Hematopoietic multipotent progenitor cell treated with erythropoietin and hydrocortisone succinate and interleukin-3 and kit ligand, for 6 days (in vitro differentiated cells): ENCODE measurements around the gene SNRPD3.
A peak's percentile ranks its signal among the peaks of the same experiment; 100 is the strongest.
"Not testable (repeated sequence)": the region's sequence is repeated elsewhere in the genome, so short reads cannot be mapped to it uniquely, and the experiment has no call there.

Experiments used
- DNase-seq: peaks from one replicate; pipeline ENCODE4 v3.0.0-alpha.2; 2015

The SNRPD3 gene

DNA sequence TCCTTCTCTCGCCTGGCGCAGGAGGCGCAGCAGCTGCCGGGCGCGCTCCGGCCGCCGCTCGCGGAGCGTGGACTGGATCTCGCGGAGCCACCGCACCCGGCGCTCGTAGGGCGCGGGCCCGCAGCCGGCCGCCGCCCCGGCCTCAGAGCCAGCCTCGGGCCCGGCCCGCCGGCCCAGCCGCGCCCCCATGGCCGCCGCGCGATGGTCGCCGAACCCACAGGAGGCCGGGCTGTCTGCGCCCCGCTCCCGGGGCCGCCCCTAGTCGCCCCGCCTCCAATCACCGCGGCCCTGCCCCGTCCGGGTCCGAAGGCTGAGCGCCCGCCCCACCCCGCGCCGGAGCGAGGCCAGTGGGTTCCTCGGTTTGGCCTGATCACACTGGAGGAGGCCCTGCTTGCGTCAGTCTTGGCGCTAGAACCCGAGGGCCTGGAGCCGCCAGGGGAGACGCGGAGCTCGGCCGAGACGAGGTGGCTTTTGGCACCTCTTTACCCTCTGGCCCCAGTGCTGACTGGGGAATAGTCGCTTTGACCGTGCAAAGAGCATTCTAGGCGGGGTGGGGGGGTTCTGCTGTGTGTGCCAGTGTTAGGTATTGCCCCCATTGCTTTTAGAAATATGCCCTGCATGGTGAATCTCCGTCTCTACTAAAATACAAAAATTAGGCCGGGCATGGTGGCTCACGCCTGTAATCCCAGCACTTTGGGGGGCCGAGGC is 37.2 kb downstream of the SNRPD3 start, which contains the start of gene LRRC75B:
Gene LRRC75B, minus strand, starts transcription at position 223 of the 708 bp plus-strand sequence. Its CDS starts 34 bp downstream, at position 189.
- DNase-seq, result peak; percentile 92

DNA sequence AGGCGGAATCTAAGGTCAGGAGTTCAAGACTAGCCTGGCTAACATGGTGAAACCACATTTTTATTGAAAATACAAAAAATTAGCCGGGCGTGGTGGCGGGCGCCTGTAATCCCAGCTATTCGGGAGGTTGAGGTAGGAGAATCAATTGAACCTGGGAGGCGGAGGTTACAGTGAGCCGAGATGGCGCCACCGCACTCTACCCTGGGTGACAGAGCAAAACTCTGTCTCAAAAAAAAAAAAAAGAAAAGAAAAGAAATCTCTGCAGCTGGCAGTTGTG is 37.7 kb downstream of the SNRPD3 start:
- not testable (repeated sequence) for DNase-seq

- no peak for DNase-seq
Observed at GRCh38 chr22:24593836-24594568, 38.2 kb downstream of the SNRPD3 start.

- no peak for DNase-seq
Observed at GRCh38 chr22:24594569-24595120, 38.8 kb downstream of the SNRPD3 start.

- DNase-seq, result no peak
Observed at GRCh38 chr22:24595228-24595627, 39.4 kb downstream of the SNRPD3 start.

DNA sequence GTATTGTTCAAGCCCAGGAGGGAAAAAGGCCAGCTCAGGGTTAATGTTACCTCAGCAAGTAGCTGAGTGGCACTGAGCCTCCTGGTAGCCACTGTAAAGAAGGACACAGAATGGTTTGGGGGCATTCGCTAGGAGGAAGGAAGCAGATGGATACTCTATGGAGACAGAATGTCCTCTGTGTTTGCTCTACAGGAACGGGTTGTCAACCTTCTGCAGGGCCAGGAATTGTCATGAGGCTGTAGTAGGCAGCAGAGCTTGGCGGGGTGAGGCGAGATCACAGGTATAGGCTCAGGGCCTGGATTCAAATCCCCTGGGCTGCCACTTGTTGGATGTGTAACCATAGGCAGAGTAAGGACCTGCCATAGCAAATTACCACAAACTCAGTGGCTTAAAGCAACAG is 40.1 kb downstream of the SNRPD3 start:
- DNase-seq, result no peak

GRCh38 chr22:24597076-24597475 is 41.3 kb downstream of the SNRPD3 start:
- DNase-seq, result not testable (repeated sequence)

DNA sequence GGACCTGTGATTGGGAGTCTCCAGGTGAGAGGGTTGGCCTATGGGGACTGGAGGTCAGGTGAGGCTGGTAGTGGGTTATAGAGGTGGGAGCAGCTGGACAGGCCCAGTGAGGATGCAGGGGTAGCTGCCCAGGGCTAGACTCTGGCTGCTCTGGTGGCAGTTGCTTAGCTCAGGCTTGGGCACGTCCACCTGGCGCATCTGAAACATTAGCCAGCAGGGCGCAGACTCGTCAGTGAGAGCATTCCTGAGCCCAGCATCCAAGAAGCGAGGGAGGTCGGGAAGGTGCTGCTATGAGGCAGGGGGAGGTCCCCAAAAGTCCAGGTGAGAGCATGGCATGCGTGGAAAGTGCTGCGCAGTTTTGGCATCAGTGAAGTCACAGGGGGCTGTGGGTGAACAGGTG is 43.7 kb downstream of the SNRPD3 start:
- no peak for DNase-seq

GRCh38 chr22:24599958-24600715 is 44.3 kb downstream of the SNRPD3 start:
- peak; percentile 86 for DNase-seq

- peak; percentile 95 for DNase-seq
Observed at GRCh38 chr22:24601217-24602104, 45.7 kb downstream of the SNRPD3 start.

GRCh38 chr22:24602105-24602749 is 46.4 kb downstream of the SNRPD3 start:
- DNase-seq, result not testable (repeated sequence)

DNA sequence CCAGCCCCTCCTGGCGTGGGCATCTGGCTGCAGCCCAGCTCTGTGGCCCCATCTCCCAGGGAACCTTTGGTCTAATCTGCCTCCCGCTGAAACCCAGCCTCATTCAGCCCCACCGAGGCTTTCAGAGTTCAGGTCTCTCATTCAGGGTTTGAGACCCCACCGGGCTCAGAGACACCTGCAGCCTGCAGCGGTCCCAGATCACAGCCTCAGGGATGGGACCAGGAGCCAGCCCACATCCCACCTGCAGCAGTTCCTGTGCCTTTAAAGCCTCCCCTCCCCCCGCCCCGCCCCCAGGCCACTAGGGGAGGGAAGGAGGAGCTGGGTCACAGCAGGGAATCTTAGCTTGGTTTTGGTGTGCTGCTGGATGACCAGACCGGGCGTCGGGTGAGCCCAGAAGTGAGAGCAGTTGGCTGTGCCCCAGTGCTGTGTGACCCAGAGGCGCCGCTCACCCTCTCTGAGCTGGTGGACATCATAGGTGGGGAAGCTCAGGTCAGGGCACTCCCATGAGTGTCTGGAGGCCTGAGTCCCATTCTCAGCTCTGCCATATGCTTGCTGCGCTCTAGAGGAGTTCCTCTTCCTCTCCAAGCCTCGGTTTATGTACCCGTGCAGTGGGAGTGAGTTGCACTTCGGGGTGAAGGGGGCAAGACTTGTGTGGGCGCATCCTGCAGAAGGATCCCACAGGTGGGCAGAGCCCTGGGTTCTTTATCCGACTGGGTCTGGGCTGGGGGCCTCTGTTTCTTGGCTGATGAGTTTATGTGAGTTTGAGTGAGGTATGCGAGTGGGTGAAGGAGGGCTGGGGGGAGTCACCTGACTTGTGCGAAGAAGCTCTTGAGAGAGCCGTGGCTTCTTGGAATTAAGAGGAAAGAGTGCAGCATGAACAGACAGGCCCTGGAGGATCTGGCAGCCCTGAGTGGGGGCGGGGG is 47.3 kb downstream of the SNRPD3 start, which contains the start of gene GGT1:
Gene GGT1, plus strand, starts transcription at position 347 of the 923 bp plus-strand sequence. CDS start 7,889 bp downstream, outside the sequence.
- DNase-seq, result peak; percentile 47

DNA sequence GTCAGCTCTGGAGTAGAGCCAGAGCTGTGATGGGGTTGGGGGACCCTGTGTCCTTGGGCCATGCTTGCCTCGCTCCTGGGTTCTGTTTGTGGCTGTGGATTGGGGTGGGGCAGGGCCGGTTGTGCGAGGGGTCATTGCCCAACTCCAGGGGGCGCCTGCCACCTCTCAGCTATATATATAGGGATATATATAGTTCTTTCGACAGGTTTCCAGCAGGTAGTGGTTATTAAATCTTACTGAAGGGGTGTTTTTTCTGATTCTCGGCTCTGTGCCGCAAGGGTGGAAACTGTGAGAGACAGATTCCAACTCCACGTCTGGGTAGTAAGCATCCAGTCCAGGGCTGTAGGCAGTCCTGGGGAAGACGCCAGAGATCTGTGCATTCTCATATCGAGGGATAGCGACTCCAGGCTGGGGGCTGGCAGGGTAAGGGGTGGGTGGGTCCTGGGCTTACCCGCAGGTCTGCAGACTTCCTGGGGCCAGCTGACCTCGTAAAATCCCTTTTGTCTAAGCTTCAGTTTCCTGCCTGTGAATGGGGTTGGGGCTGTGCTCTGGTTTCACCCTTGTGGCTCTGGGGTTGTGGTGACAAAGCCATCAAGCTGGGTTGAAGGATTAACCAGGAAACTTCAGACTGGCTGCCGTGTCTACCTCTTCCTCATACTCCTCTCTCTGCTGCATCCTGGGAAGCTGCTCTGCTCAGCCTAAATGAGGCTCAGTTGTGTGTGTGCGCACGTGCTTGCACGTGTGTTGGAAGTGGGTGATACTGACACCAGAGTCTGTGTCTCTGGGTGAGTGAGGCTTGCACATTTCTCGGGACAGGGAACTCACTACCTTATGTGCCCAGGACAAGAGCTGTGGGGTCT is 48.2 kb downstream of the SNRPD3 start:
- DNase-seq, result peak; percentile 63

DNA sequence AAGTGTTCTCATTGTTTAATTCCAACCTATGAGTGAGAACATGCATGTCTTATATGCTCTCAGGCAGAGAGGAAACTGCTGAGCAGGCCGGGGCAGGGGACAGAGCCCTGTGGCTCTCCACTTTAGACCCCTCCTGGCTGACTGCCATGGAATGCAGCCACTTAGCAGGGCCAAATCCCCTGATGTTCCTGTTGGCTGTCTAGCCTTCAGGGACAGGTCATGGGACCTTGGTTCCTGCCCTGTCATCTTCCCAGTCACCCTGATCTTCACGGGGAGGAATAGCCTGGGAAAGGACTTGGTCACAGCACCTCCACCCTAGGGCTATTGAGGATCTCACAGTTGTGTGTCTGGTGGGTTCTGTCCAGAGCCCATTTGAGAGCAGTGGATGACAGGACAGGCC is 50.5 kb downstream of the SNRPD3 start:
- DNase-seq, result not testable (repeated sequence)

- peak; percentile 77 for DNase-seq
Observed at GRCh38 chr22:24607429-24607983, 51.7 kb downstream of the SNRPD3 start.

DNA sequence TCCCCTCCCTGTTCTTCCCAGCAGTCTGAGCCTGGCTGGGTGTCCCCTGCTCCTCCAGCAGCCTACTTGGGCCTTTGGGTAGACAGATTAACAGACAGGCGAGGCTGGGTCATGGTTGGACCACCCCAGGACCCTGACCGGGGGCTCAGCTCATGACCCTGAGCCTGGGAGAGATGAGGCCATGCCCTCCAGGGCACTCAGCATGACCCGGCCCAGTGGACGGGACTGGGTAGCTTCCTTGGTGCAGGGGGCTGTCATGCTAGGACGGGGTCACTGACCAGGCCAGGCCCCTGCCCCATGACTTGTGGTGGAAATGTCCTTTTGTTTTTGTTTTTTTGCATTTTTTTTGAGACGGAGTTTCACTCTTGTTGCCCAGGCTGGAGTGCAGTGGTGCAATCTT is 52.5 kb downstream of the SNRPD3 start:
- DNase-seq, result not testable (repeated sequence)

GRCh38 chr22:24609888-24610287 is 54.1 kb downstream of the SNRPD3 start:
- DNase-seq, result not testable (repeated sequence)

GRCh38 chr22:24614794-24615193 is 59.0 kb downstream of the SNRPD3 start:
- not testable (repeated sequence) for DNase-seq

- not testable (repeated sequence) for DNase-seq
Observed at GRCh38 chr22:24621244-24621643, 65.4 kb downstream of the SNRPD3 start.
